Peyer's patch (tissue), 4 donors: ENCODE measurements around the gene APOOL. TPM values are rescaled to one million over a fixed set of nuclear protein-coding genes. Genes with fewer than 3 reads are reported as not detected.

Source experiments
- DNase-seq, 3 donors: peaks; one replicate each; pipeline ENCODE4 v3.0.0-alpha.2; 2017 to 2019
- H3K27ac ChIP-seq, 4 donors: fragments of 200-600 bp; sonication (generic); one replicate each; pipeline ENCODE4 v1.5.1; 2016 to 2019
- H3K27me3 ChIP-seq, 2 donors: fragments of 200-600 bp; sonication (generic); one replicate each; pipeline ENCODE4 v1.5.1; 2019
- H3K36me3 ChIP-seq, 3 donors: fragments of 200-600 bp; sonication (generic); one replicate each; pipeline ENCODE4 v1.5.1; 2016 to 2019
- H3K4me1 ChIP-seq, 4 donors: fragments of 200-600 bp; sonication (generic); one replicate each; pipeline ENCODE4 v1.5.1; 2016 to 2019
- H3K4me3 ChIP-seq, 4 donors: fragments of 200-600 bp; sonication (generic); 1 replicate in 3 of 4; 2 replicates in 1 of 4; pipeline ENCODE4 v1.5.1; 2016 to 2019; ENCODE audit warnings: mild to moderate bottlenecking in 1 of 4
- H3K9me3 ChIP-seq, 4 donors: fragments of 200-600 bp; sonication (generic); one replicate each; pipeline ENCODE4 v1.5.1; 2016 to 2019; ENCODE audit warnings: mild to moderate bottlenecking in 1 of 4
- CTCF ChIP-seq, 6 experiments: fragments of 450-650 bp in 4 of 6; fragments of 200-600 bp in 2 of 6; sonication (generic) in 1 of 6; IDR thresholded peaks; one replicate each; pipeline ENCODE4 v1.5.1; 2017 to 2019; ENCODE audit warnings: antibody characterized with exemption in 6 of 6, mild to moderate bottlenecking in 3 of 6, moderate library complexity in 1 of 6
- POLR2A ChIP-seq, 2 donors: fragments of 450-650 bp; IDR thresholded peaks; one replicate each; pipeline ENCODE4 v1.5.1; 2017; ENCODE audit warnings: antibody characterized with exemption in 2 of 2, mild to moderate bottlenecking in 2 of 2, moderate library complexity in 2 of 2
- total RNA-seq, 4 donors: library from RNA; depleted of rRNA; stranded (reverse); fragments of >200 nt; gene quantifications; one replicate each; pipeline ENCODE4 v1.1.0, GENCODE V29; 2016

Gene APOOL
- total RNA-seq, 4 donors from 2014 or later: 8.7 to 9.6 (median 9.0) TPM

DNA sequence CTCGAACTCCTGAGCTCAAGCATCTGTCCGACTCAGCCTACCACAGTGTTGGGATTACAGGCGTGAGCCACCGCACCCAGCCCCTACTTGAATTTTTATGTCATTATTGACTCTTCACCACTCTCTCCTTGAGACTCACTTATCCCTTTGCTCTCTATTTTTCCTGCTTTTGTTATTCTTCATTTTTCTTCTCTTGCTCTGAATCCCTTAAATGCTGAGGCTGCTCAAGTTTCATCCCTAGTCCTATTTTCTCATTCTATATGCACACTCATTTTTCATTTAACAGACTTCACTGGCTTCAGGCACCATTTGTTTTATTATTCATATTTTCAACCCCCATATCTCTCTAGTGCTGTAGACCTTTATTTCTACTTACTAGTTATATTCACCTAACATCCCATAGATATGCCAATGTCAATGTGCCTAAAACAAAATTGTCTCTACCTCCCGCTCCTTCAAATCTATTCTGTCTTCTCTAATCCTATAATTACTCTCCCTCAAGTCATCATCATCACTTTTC lies 85.7 kb downstream of the APOOL start:
- H3K4me3 ChIP-seq: no peak overlapping the region
- no peak for DNase-seq
- no peak for TF ChIP-seq CTCF (IDR thresholded peaks at IDR 0.05)
- TF ChIP-seq POLR2A (IDR thresholded peaks at IDR 0.05): no peak
- no peaks in the 10 kb centered on the region for H3K27me3 ChIP-seq
- peaks cover 0 to 3% (median 0%) of the 10 kb centered on the region in 3 donors for H3K36me3 ChIP-seq
- no peaks in the 10 kb centered on the region for H3K4me1 ChIP-seq
- no peaks in the 10 kb centered on the region for H3K9me3 ChIP-seq
- no peak overlapping the region for H3K27ac ChIP-seq

DNA sequence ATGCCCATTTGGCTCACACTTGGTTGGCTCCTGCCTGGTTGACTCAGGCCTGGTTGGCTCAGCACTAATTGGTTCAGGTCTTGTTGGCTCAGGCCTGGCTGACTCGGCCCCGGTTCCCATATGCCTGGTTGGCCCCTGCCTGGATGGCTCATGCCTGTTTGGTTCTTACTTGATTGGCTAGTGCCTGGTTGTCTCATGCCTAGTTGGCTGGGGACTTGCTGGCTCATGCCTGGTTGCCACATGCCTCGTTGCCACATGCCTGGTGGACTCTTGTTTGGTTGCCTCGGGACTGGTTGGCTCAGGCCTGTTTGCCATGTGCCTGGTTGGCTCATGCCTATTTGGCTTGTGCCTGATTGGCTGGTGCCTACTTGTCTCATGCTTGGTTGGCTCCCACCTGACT lies 103.7 kb downstream of the APOOL start:
- no peak for DNase-seq

GRCh38 chrX:85108165-85108564 lies 104.5 kb downstream of the APOOL start:
- Histone ChIP-seq H3K36me3 (no peaks in the 10 kb centered on the region), H3K4me1 (no peaks in the 10 kb centered on the region), H3K27me3 (no peaks in the 10 kb centered on the region), H3K27ac (no peak overlapping the region), H3K9me3 (no peaks in the 10 kb centered on the region), H3K4me3 (no peak overlapping the region)
- DNase-seq: no peak
- TF ChIP-seq POLR2A (IDR thresholded peaks at IDR 0.05) (no peak), CTCF (IDR thresholded peaks at IDR 0.05) (no peak)

More for the DNA sequence above, 103.7 kb downstream of the APOOL start:
- Histone ChIP-seq H3K27ac (no peak overlapping the region), H3K9me3 (no peaks in the 10 kb centered on the region), H3K4me1 (no peaks in the 10 kb centered on the region), H3K27me3 (no peaks in the 10 kb centered on the region), H3K36me3 (no peaks in the 10 kb centered on the region), H3K4me3 (no peak overlapping the region)
- TF ChIP-seq POLR2A (IDR thresholded peaks at IDR 0.05): no peak
- no peak for TF ChIP-seq CTCF (IDR thresholded peaks at IDR 0.05)

DNA sequence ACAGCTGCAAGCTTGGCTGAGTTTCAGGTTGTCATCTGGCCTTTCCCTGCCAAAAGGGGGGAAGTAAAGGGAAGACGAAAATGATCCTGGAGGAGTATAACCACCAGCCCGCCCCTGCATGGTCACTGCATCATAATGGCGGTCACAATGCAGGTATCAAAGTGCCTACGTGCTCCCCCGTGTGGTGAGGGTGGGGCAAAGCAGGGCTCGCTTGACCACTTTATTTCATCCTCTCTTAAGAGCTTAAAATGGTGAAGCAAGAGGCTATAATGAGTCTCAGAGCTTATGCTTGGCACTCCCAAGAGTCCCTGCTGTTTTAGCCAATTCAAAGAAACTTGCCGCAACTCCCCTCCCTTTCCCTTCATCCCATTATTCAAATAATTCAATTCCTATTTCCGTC lies 105.6 kb downstream of the APOOL start:
- Histone ChIP-seq H3K27ac (no peak overlapping the region), H3K36me3 (no peaks in the 10 kb centered on the region), H3K9me3 (no peaks in the 10 kb centered on the region), H3K4me1 (no peaks in the 10 kb centered on the region), H3K4me3 (no peak overlapping the region), H3K27me3 (no peaks in the 10 kb centered on the region)
- DNase-seq: peak in 1 of 3 donors; percentile 59
- TF ChIP-seq CTCF (IDR thresholded peaks at IDR 0.05) (peak in 1 of 6 experiments; percentile 27), POLR2A (IDR thresholded peaks at IDR 0.05) (no peak)

GRCh38 chrX:85111347-85111746 lies 107.7 kb downstream of the APOOL start:
- DNase-seq: peak in 1 of 3 donors; percentile 50
- Histone ChIP-seq H3K27me3 (no peaks in the 10 kb centered on the region), H3K27ac (no peak overlapping the region)

More at GRCh38 chrX:85111347-85111746, 107.7 kb downstream of the APOOL start:
- Histone ChIP-seq H3K36me3 (no peaks in the 10 kb centered on the region), H3K4me1 (no peaks in the 10 kb centered on the region), H3K4me3 (no peak overlapping the region), H3K9me3 (no peaks in the 10 kb centered on the region)
- TF ChIP-seq POLR2A (IDR thresholded peaks at IDR 0.05) (no peak), CTCF (IDR thresholded peaks at IDR 0.05) (peak in 5 of 6 experiments; percentile 28 to 75 (median 54))
